Iris pigment epithelial cell (primary cell): ENCODE measurements around the gene TNXB.
"Not testable (repeated sequence)": the region's sequence is repeated elsewhere in the genome, so short reads cannot be mapped to it uniquely, and the experiment has no call there.

ENCODE experiments used
- DNase-seq: peaks from one replicate; pipeline ENCODE4 v3.0.0-alpha.2; 2011; ENCODE audit warnings: low read depth

Gene TNXB

DNA sequence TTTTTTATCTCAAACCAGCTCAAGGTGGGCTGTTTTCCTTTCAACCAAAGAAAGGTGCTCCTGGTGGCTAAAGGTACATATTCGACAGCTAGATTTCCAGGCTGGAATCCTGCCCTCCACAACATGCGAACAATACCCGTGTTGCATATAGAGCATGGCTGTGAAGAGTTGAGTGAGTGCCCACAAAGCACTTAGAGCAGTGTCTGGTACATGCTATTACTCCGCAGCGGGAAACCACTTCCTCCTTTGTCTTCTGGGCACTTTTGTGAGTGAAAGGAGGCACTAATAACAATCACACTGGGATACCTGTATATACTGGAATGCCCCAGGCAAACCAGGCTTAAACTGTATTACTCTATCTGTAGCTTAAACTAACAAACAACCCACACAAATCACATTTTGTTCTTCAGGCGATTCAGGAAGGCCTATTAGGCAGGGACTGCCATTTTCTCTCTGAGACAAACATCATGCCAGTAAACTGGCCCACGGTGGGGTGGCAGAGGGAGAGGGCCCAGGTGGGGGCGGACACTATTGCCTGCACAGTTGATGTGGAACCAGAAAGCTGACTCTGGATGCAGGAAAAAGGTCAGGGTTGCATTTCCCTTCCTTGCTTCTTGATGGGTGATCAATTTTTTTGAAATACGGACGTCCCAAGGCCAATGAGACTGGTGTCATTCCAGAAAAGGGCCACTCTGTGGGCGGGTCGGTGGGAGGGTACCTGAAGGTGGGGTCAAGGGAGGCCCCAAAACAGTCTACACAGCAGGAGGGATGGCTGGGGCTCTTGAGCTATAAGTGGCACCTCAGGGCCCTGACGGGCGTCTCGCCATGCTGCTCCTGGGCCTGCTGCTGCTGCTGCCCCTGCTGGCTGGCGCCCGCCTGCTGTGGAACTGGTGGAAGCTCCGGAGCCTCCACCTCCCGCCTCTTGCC lies 71.3 kb downstream of the TNXB start, which contains the start of gene CYP21A2:
CYP21A2 (plus strand) TSS at position 818 of the 927 bp plus-strand sequence; CDS start at position 826, 8 bp downstream.
- DNase-seq: not testable (repeated sequence)

DNA sequence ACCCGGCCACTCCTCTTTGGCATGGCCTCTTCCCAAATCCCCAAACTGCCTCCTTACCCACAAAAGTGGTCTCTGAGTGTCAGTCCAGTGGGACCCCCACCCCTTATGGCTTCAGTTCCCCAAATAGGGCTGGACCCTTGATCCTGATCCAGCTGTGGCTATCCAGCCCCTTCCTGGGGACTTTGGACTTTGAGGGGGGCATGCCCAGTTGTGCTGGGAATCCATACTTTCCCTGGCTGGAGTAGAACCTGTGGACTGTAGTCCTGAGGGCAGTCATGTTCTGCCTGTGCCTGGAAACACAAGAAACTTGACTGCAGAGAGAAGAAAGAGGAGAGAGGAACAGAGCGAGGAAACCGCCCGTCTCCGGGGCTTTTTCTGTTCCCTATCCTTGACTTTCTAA lies 72.0 kb downstream of the TNXB start:
- not testable (repeated sequence) for DNase-seq

DNA sequence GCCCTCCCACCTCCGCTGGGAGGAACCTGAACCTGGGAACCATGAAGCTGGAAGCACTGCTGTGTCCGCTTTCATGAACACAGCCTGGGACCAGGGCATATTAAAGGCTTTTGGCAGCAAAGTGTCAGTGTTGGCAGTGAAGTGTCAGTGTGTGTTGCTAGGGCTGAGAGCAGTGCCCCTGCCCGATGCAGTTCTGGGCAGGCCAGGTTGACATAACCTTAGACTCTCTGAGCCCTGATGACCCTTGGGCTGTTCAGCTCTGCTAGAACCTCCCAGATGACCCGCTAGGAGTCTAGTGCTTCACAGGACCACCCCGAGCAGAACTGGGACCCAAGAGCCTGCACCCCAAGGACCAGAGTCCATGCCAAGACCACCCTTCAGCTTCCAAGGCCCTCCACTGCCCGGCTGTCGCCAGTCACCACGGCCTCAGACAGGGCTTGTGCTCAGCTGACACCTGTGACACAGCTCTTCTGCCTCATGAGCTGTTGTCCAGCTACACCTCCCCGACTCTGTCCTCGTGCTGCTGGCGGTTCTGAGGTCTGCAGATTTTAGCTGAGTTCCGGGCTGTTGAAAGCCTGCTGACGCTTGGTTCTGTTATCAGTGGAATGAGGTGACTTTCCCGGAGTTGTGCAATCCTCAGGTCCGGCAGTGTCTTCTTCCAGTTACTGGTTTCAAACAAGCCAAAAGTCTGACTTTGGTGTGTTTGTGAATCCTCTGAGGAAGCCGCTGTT lies 73.7 kb downstream of the TNXB start:
- not testable (repeated sequence) for DNase-seq

DNA sequence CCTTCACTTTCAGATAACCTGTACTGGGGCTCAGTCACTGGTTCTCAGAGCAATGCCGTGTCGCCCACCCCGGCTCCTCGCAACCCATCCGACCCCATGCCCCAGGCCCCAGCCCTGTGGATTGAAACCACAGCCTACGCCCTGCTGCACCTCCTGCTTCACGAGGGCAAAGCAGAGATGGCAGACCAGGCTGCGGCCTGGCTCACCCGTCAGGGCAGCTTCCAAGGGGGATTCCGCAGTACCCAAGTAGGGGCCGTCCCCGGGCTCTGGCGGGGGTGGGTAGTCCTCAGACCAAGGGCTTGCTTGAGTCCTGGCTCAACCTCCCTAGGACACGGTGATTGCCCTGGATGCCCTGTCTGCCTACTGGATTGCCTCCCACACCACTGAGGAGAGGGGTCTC lies 79.6 kb downstream of the TNXB start:
- not testable (repeated sequence) for DNase-seq

- DNase-seq: not testable (repeated sequence)
Measured at GRCh38 chr6:32028631-32029030, 80.5 kb downstream of the TNXB start.

- not testable (repeated sequence) for DNase-seq
Measured at GRCh38 chr6:32022100-32022499, 87.0 kb downstream of the TNXB start.

DNA sequence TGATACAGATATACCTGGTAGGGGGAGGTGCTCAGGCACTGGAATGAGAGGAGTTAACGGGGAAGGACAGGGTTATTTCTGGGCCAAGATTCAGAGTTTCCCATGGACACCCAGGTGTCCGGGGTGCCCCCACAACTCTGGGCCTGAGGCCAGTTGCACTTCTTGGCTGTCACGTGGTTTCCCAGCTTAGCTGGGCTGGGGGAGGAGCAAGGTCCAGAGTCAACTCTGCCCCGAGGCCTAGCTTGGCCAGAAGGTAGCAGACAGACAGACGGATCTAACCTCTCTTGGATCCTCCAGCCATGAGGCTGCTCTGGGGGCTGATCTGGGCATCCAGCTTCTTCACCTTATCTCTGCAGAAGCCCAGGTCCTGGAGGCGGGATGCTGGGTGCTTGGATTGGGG lies 94.6 kb downstream of the TNXB start, which contains the start of gene C4B:
C4B (plus strand) TSS at position 249 of the 400 bp plus-strand sequence; CDS start at position 300, 51 bp downstream.
- not testable (repeated sequence) for DNase-seq

- DNase-seq: not testable (repeated sequence)
Measured at GRCh38 chr6:32013738-32014137, 95.4 kb downstream of the TNXB start.

DNA sequence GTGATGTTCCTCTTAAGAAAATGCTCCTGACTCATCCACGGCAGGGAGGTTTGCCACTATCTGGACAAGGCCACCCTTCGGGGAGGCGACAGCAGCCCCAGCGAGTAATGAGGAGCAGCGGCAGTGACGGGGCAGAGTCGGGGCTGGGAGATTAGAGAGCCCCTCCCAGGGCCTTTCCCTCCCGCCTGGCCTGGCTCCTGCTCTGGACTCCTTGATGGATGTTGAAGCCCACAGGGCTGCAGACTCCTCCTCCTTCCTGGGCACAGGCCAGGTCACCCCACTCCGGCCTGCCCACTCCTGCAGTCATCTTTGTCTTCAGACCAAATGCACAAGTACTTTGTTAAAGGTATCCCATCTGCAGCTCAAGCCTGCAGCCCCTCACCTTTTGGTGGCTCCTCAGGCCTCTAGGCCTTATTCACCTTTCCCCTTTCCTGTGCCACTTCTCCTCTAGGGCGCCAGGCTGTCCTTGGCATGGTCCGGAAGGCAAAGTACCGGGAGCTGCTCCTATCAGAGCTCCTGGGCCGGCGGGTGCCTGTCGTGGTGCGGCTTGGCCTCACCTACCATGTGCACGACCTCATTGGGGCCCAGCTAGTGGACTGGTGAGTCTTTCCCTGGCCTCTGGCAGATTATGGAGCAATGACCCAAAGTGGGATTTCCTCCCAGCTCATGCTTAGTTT lies 96.1 kb downstream of the TNXB start:
- DNase-seq: not testable (repeated sequence)

DNA sequence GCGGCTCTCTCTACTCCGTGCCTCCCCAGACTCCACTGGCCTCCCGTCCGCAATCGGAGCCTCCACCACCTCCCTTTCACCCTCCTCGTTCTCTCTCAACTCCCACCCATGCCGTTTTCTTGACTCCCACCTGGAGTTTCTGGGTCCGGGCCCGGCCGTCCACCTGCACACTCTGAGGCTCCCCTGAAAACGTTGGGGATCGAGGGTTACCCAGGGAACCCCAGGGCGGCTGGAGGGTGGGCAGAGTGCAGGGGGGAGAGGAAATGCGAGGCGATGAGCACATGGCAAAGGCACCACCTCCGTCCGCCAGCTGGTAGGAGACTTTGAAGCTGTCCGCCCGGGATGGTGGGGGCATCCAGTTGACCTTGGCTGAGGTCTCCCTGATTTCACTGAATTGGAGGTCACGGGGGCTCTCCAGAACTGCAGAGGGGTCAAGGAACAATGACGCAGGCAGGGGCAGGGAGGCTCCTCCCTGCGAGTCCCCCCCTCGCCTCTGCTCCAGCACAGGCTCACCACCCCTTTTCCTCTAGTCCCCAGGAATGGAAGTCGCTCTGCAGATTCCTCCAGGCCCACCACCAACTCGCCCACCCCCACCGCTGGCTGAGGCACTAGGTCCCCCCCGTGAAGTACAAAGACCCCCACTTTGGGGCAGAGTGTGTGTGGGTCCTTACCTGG lies 98.1 kb downstream of the TNXB start:
- not testable (repeated sequence) for DNase-seq

GRCh38 chr6:32009537-32009936 lies 99.6 kb downstream of the TNXB start:
- not testable (repeated sequence) for DNase-seq

DNA sequence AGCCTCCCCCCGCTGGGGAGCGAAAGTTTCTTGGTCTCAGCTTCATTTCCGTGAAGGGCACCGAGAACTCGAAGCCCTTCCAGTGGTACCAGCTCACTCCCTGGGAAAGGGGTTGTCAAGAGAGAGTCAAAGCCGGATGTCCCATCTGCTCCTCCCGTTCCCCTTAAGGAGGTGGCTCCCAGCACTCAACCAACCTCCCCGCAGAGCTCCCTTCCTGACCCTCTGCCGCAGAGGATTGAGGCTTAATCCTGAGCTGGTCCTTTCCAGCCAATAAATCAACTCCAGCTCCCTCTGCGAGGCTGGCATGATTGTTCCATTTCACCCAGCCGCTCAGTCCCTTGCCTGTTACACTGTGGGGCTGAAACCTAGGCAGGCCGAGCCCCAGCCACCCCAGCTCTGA lies 100.5 kb downstream of the TNXB start:
- DNase-seq: not testable (repeated sequence)

- DNase-seq: not testable (repeated sequence)
Measured at GRCh38 chr6:32008037-32008436, 101.1 kb downstream of the TNXB start.

DNA sequence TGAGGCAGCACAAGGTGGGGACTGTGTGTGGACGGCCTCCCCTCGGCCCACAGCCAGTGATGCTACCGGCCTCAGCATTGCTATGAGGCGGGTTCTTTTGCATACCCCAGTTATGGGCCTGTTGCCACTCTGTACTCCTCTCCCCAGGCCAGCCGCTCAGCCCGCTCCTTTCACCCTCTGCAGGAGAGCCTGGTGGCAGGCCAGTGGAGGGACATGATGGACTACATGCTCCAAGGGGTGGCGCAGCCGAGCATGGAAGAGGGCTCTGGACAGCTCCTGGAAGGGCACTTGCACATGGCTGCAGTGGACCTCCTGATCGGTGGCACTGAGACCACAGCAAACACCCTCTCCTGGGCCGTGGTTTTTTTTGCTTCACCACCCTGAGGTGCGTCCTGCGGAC lies 102.1 kb downstream of the TNXB start:
- not testable (repeated sequence) for DNase-seq

GRCh38 chr6:32005991-32006529 lies 103.1 kb downstream of the TNXB start:
- not testable (repeated sequence) for DNase-seq

- not testable (repeated sequence) for DNase-seq
Measured at GRCh38 chr6:32005538-32005880, 103.6 kb downstream of the TNXB start.

DNA sequence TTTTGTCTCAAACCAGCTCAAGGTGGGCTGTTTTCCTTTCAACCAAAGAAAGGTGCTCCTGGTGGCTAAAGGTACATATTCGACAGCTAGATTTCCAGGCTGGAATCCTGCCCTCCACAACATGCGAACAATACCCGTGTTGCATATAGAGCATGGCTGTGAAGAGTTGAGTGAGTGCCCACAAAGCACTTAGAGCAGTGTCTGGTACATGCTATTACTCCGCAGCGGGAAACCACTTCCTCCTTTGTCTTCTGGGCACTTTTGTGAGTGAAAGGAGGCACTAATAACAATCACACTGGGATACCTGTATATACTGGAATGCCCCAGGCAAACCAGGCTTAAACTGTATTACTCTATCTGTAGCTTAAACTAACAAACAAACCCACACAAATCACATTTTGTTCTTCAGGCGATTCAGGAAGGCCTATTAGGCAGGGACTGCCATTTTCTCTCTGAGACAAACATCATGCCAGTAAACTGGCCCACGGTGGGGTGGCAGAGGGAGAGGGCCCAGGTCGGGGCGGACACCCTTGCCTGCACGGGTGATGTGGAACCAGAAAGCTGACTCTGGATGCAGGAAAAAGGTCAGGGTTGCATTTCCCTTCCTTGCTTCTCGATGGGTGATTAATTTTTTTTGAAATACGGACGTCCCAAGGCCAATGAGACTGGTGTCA lies 104.1 kb downstream of the TNXB start:
- DNase-seq: not testable (repeated sequence)

GRCh38 chr6:32004393-32004792 lies 104.7 kb downstream of the TNXB start:
- DNase-seq: not testable (repeated sequence)

DNA sequence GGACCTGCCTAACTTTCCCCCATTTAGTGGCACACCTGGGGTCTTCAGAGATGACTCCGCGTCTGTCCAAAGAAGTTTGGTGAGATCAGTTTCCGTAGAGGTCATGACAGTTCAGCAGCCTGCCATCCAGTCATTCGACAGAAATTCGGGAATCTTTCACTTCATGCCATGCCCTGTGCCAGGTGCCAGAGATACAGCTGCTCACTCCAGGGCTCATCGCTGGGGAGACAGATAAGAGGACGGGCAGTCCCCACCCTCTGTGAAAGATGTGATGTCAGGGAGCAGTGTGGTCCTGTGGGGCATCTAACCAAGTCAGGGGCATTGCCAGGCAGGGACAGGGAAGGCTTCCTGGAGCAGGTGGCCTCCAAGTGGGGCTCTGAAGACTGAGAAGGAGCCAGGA lies 105.8 kb downstream of the TNXB start:
- DNase-seq: not testable (repeated sequence)

- not testable (repeated sequence) for DNase-seq
Measured at GRCh38 chr6:32002546-32003268, 106.4 kb downstream of the TNXB start.
